PFSK-1 (cell line): Measurements from ENCODE around the gene OR12D3.

Source experiments
- POLR2AphosphoS5 ChIP-seq: IDR thresholded peaks from 2 replicates; pipeline ENCODE4 v1.6.1; 2012; ENCODE audit warnings: low read depth, mild to moderate bottlenecking, control low read depth, low read length, moderate library complexity
- SIN3A ChIP-seq: IDR thresholded peaks from 2 replicates; pipeline ENCODE4 v1.6.1; 2012; ENCODE audit warnings: mild to moderate bottlenecking, low read length, moderate library complexity, borderline replicate concordance; ENCODE audit not compliant: insufficient read depth
- TAF1 ChIP-seq: IDR thresholded peaks from 2 replicates; pipeline ENCODE4 v1.6.1; 2012; ENCODE audit warnings: low read length, control low read depth, borderline replicate concordance; ENCODE audit not compliant: insufficient read depth
- TF ChIP-seq, protein P1 (sequence below), 2 experiments: IDR thresholded peaks; 2 replicates each; pipeline versions ENCODE4 v1.6.1 to v1.8.0; 2011 to 2012; ENCODE audit warnings: low read depth in 2 of 2, low read length in 2 of 2, control low read depth in 1 of 2, inconsistent platforms in 1 of 2, mild to moderate bottlenecking in 1 of 2, moderate library complexity in 1 of 2; ENCODE audit not compliant: insufficient read depth in 1 of 2

- TF ChIP-seq POLR2AphosphoS5 (no peak), TAF1 (no peak), SIN3A (no peak)
- TF ChIP-seq, protein P1, sequence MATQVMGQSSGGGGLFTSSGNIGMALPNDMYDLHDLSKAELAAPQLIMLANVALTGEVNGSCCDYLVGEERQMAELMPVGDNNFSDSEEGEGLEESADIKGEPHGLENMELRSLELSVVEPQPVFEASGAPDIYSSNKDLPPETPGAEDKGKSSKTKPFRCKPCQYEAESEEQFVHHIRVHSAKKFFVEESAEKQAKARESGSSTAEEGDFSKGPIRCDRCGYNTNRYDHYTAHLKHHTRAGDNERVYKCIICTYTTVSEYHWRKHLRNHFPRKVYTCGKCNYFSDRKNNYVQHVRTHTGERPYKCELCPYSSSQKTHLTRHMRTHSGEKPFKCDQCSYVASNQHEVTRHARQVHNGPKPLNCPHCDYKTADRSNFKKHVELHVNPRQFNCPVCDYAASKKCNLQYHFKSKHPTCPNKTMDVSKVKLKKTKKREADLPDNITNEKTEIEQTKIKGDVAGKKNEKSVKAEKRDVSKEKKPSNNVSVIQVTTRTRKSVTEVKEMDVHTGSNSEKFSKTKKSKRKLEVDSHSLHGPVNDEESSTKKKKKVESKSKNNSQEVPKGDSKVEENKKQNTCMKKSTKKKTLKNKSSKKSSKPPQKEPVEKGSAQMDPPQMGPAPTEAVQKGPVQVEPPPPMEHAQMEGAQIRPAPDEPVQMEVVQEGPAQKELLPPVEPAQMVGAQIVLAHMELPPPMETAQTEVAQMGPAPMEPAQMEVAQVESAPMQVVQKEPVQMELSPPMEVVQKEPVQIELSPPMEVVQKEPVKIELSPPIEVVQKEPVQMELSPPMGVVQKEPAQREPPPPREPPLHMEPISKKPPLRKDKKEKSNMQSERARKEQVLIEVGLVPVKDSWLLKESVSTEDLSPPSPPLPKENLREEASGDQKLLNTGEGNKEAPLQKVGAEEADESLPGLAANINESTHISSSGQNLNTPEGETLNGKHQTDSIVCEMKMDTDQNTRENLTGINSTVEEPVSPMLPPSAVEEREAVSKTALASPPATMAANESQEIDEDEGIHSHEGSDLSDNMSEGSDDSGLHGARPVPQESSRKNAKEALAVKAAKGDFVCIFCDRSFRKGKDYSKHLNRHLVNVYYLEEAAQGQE (IDR thresholded peaks at IDR 0.05; ENCODE audit: insufficient read depth in 1 of 2, low read depth in 2 of 2, low read length in 2 of 2) = no peak
Measured at GRCh38 chr6:29332676-29333075, 42.4 kb downstream of the OR12D3 start.
